HepG2 (cell line): ENCODE measurements around the gene PGA5. TPM values are rescaled to one million over a fixed set of nuclear protein-coding genes. Genes with fewer than 3 reads are reported as not detected.

Experiments used
- SNRNP70 ChIP-seq: fragments of 200-400 bp; formaldehyde crosslinking; IDR thresholded peaks from 2 replicates; pipeline ENCODE4 v1.6.1; 2017; ENCODE audit warnings: mild to moderate bottlenecking, low read depth, low read length, moderate library complexity
- ZBTB37 ChIP-seq: sonication (generic); formaldehyde crosslinking; IDR thresholded peaks from 2 replicates; pipeline ENCODE4 v1.4.0; 2020; ENCODE audit warnings: mild to moderate bottlenecking, missing genetic modification reagents
- ZHX1 ChIP-seq: sonication (generic); formaldehyde crosslinking; IDR thresholded peaks from 2 replicates; pipeline ENCODE4 v1.8.1; 2022; ENCODE audit warnings: low read depth, mild to moderate bottlenecking, missing genetic modification reagents
- ZNF143 ChIP-seq: sonication (generic); formaldehyde crosslinking; IDR thresholded peaks from 2 replicates; pipeline ENCODE4 v1.4.0; 2020; ENCODE audit warnings: missing genetic modification reagents
- ZNF326 ChIP-seq: sonication (generic); formaldehyde crosslinking; IDR thresholded peaks from 2 replicates; pipeline ENCODE4 v1.4.0; 2020; ENCODE audit warnings: missing genetic modification reagents, borderline replicate concordance
- polyA plus RNA-seq, 8 experiments: library from polyadenylated mRNA; depleted of rRNA in 3 of 8; stranded (reverse) in 7 of 8; unstranded in 1 of 8; fragments of >200 nt; fragmentation: Illumina TruSeq in 4 of 8; extraction: Trizol in 4 of 8; gene quantifications; 2 replicates each; pipeline versions ENCODE4 v1.2.1 to v1.2.3, GENCODE V29; 2011 to 2016; ENCODE audit warnings: low read depth in 4 of 8, missing spikeins in 1 of 8, mixed read lengths in 1 of 8; ENCODE audit not compliant: insufficient read depth in 1 of 8
- total RNA-seq, 5 experiments: library from RNA; depleted of rRNA; stranded (reverse); fragments of >200 nt; fragmentation: Illumina TruSeq; extraction: Trizol; gene quantifications; 2 replicates each; pipeline ENCODE4 v1.2.3, GENCODE V29; 2016; ENCODE audit warnings: low read depth in 1 of 5
- TF ChIP-seq, protein P1 (sequence below): sonication (generic); formaldehyde crosslinking; IDR thresholded peaks from 2 replicates; pipeline ENCODE4 v1.5.0; 2020; ENCODE audit warnings: mild to moderate bottlenecking, missing genetic modification reagents, borderline replicate concordance
- TF ChIP-seq, protein P2 (sequence below): sonication (generic); formaldehyde crosslinking; IDR thresholded peaks from 2 replicates; pipeline ENCODE4 v1.4.0; 2020; ENCODE audit warnings: missing genetic modification reagents

The PGA5 gene
- total and polyA plus RNA-seq, 2 of the 13 experiments (the other 11 are each of a cell fraction or from before 2014, with no cell fraction given), result not detected

GRCh38 chr11:61278001-61278470 is 37.1 kb downstream of the PGA5 start (continued):
- TF ChIP-seq, protein P1, sequence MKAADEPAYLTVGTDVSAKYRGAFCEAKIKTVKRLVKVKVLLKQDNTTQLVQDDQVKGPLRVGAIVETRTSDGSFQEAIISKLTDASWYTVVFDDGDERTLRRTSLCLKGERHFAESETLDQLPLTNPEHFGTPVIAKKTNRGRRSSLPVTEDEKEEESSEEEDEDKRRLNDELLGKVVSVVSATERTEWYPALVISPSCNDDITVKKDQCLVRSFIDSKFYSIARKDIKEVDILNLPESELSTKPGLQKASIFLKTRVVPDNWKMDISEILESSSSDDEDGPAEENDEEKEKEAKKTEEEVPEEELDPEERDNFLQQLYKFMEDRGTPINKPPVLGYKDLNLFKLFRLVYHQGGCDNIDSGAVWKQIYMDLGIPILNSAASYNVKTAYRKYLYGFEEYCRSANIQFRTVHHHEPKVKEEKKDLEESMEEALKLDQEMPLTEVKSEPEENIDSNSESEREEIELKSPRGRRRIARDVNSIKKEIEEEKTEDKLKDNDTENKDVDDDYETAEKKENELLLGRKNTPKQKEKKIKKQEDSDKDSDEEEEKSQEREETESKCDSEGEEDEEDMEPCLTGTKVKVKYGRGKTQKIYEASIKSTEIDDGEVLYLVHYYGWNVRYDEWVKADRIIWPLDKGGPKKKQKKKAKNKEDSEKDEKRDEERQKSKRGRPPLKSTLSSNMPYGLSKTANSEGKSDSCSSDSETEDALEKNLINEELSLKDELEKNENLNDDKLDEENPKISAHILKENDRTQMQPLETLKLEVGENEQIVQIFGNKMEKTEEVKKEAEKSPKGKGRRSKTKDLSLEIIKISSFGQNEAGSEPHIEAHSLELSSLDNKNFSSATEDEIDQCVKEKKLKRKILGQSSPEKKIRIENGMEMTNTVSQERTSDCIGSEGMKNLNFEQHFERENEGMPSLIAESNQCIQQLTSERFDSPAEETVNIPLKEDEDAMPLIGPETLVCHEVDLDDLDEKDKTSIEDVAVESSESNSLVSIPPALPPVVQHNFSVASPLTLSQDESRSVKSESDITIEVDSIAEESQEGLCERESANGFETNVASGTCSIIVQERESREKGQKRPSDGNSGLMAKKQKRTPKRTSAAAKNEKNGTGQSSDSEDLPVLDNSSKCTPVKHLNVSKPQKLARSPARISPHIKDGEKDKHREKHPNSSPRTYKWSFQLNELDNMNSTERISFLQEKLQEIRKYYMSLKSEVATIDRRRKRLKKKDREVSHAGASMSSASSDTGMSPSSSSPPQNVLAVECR (CRISPR knock-in tag), result no peak
- TF ChIP-seq ZNF143, result no peak
- TF ChIP-seq ZHX1 (CRISPR knock-in tag), result no peak
- TF ChIP-seq SNRNP70, result no peak
- no peak for TF ChIP-seq ZBTB37 (CRISPR knock-in tag)
- no peak for TF ChIP-seq ZNF326 (CRISPR knock-in tag)
- TF ChIP-seq, protein P2, sequence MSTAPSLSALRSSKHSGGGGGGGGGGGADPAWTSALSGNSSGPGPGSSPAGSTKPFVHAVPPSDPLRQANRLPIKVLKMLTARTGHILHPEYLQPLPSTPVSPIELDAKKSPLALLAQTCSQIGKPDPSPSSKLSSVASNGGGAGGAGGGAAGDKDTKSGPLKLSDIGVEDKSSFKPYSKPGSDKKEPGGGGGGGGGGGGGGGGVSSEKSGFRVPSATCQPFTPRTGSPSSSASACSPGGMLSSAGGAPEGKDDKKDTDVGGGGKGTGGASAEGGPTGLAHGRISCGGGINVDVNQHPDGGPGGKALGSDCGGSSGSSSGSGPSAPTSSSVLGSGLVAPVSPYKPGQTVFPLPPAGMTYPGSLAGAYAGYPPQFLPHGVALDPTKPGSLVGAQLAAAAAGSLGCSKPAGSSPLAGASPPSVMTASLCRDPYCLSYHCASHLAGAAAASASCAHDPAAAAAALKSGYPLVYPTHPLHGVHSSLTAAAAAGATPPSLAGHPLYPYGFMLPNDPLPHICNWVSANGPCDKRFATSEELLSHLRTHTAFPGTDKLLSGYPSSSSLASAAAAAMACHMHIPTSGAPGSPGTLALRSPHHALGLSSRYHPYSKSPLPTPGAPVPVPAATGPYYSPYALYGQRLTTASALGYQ, result no peak
